HG03575 (cell line): ENCODE measurements around the gene MRPS24.
"Not testable (repeated sequence)": the region's sequence is repeated elsewhere in the genome, so short reads cannot be mapped to it uniquely, and the experiment has no call there.

Experiments
- ATAC-seq: cut with Tn5 transposase; IDR thresholded peaks from one replicate; pipeline ENCODE4 v1.9.1; 2021; ENCODE audit not compliant: unreplicated experiment, insufficient number of reproducible peaks, low FRiP score; ENCODE audit errors: extremely low read depth

MRPS24 gene

GRCh38 chr7:43869006-43869866 is at the start of gene MRPS24:
Gene MRPS24 (minus strand): TSS chr7:43869517. CDS start chr7:43869495, 22 bp downstream.
- ATAC-seq: no peak

- no peak for ATAC-seq
Measured at GRCh38 chr7:43915907-43916306, 46.6 kb upstream of the MRPS24 start.

DNA sequence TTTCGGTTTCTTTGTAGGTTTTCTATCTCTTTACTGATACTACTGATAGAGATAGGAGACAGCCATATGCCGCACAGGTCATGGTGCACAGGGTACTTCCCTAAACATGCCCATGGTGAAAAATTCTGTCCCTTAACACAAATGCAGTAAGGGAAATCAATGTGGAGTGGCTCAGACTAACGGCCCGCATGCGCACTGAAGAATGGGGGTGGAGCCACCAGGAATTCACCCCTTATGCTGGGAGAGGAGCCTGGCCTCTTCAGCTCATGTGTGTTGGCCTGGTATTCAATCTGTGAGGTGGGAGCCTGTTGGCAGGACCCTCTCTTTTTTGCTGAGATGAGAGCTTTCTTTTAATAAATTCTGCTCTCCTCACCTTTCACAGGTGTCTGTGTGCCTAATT is 45.5 kb upstream of the MRPS24 start:
- ATAC-seq: no peak

- ATAC-seq: no peak
Measured at GRCh38 chr7:43906331-43907010, 37.2 kb upstream of the MRPS24 start, which contains the start of gene URGCP. Gene URGCP (minus strand): TSS chr7:43906596. CDS start chr7:43906575, 21 bp downstream.

GRCh38 chr7:43905956-43906330 is 36.6 kb upstream of the MRPS24 start:
- no peak for ATAC-seq

DNA sequence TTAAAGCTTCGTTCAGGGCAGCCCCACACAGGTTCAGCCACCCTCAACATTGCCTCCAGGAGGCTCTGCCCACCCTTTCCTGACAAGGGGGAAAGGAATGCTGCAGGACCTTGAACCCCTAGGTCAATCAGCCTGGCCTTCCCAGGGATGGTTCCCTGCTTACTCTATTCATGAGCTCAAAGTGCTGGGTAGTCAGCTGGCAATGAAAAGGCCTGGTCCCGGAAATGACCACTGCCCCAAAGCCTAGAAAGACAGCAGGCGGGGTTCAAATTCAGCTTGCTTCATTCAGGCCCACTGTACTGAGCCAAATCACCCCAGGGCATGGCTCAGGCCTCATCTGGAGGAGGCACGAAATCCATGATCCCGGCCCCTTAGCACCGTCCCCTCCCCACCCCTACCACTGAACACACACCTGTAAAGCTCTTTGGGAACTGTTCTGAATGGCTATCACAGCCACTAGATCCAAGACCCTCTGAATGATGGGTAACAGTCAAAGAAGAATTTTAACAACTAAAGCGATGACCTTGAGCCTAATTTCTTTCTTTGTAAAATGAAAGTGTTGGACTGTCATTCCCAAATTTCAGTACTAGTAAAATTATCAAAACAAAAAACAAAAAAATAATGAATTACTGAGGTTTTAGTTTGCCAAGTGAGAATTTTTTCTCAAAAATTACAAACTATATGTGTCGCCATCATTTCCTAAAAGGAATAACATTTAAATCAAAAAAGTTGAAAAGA is 36.1 kb upstream of the MRPS24 start:
- no peak for ATAC-seq

GRCh38 chr7:43904533-43905208 is 35.4 kb upstream of the MRPS24 start:
- no peak for ATAC-seq

DNA sequence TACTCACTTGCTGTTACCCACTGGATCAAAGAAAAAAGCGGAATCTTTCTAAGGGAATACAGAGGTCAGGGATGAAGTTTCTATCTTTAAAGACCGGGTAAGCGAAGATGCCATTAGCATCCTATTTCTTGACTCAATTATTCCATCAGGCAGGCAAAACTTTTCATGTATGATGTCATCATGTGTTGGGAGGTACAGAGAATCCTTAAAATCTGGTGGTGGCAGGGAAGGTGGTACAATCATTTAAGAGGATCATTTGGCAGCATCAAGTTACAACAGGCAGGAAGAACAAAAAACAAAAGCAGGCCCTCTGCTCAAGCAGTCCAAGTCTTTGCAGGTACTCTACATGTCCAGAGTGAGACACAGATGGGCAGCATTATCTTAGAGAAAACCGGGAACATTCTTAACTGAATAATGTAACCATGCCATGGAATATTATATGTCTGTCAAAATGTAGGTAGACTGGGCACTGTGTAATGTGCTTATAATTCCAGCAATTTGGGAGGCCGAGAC is 33.3 kb upstream of the MRPS24 start:
- ATAC-seq: no peak

GRCh38 chr7:43898571-43898970 is 29.3 kb upstream of the MRPS24 start:
- not testable (repeated sequence) for ATAC-seq

- ATAC-seq: no peak
Measured at GRCh38 chr7:43895847-43896415, 26.6 kb upstream of the MRPS24 start.

DNA sequence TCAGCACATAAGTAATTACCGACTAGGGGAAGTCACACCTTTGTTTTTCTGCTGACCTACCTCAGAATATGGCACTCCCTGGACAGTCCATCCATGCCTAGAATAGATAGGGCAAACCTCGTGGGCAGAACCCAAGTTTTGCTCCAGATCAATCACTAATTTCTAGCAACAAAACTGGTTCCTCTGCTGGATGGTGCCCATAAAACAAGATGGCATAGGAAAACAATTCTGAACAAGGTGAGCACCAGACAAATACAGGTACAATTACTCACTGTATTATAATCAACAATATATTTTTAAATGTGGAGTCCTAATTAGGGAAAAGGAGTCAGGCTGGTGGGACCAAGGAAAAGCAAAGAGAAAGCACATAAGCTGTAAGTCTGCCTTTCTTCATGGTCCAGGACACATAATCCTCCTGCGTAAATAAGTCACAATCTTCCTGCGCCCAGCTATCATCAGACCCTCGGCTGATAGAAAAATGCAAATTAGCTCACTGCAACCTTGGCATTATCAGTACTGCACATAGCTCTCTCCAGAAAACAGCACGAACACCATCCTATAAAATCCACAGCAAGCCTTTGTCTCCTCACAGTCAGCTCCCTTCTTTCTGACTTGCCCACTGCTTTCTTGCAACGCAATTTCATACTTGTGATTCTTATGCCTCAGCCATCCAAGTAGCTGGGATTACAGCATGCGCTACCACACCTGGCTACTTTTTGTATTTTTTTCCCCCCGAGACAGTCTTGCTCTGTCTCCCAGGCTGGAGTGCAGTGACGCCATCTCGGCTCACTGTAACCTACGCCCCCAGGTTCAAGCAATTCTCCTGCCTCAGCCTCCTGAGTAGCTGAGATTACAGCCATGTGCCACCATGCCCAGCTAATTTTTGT is 22.0 kb upstream of the MRPS24 start:
- no peak for ATAC-seq

GRCh38 chr7:43890468-43890867 is 21.2 kb upstream of the MRPS24 start:
- ATAC-seq: no peak

DNA sequence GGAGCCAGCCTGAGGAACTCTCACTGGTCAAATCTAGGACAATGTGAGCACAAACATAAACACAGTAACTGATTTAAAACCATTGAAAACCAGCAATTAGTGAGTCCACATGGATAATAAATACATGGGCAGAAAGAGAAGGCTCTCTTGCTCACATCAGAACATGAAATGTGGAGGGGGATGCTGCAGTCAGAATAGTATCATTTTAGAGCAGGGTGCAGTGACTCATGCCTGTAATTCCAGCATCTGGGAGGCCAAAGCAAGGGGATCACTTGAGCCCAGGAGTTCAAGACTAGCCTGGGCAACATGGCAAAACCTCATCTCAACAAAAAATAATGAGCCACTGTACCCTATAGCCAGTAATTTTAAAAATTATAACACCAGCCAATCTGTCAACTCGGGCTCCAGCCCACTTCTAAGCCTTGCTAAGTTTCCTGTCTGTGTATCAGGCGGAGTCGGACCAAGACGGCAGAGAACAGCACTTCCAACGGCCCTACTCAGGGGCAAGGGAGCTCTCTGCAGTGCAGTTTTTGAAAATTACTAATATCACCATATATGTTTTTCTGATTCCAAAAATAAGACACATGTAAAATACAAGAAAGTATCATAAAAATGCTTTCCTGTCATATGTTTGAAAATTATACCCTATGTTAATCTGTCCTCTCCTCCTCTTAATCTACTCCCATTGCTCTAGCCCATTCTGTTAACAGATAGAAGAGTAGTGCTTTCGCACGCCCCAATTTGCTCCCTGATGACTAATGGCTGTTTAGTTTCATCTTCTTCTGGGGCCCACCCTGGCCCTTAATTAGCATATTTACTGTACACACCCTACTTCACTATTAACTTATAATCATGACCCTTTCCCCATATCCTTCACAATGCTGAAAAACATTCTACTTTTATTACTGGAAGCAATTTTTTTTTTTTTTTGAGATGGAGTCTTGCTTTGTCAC is 20.0 kb upstream of the MRPS24 start:
- ATAC-seq: no peak

DNA sequence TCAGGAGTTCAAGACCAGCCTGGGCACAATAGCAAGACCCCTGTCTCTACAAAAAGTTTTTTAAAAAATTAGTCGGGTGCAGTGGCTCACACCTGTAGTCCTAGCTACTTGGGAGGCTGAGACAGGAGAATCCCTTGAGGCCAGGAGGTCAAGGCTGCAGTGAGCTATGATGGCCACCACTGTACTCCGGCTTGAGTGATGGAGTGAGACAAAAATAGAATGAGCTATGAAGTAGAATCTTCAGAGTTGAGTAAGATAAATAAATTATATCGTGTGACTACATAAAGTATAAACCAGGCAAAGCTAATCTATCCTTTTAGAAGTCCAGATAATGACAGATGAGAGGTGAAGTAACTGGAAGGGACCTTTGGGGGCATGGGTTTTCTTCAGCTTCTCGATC is 15.3 kb upstream of the MRPS24 start:
- no peak for ATAC-seq

DNA sequence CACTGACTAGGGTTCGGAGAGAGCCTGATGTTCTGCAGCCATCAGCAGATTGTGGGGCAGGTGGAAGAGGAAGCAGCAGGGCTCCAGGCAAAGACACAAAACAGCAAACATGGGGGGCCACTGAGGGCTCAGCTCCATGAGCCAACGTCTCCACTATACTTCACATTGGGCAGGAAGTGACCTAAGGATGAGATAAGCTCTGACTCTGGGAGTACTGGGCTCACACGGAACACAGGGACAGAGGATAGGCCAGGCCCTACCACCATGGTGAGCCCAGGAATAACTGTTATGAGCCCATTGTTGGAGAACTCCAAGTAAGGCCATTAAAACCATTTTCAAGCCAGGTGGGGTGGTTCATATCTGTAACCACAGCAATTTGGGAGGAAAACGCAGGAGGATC is 14.9 kb upstream of the MRPS24 start:
- no peak for ATAC-seq

GRCh38 chr7:43880596-43880995 is 11.3 kb upstream of the MRPS24 start:
- no peak for ATAC-seq

DNA sequence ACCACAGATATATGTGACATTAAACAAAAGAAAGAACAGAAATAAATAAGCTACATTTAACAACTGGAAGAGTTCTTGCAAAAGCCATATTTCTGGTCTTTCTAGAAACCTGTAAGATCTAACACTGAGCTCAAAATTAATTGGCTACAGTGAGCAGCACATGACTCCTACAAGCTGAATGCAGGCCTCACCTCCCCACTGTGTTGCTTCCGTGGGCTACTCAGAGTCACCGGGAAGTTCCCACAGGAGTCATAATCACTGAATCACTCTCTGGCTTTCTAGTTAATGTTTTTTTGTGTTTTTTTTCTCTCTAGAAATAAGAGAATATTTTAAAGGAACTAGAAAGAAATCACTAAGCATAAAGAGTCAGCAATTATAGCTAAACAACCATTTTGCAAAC is 10.2 kb upstream of the MRPS24 start:
- no peak for ATAC-seq
